ENCODE data around the gene SFSWAP.

Gene SFSWAP

GRCh38 chr12:131721548-131721947, 10.7 kb downstream of the SFSWAP start:
- Histone ChIP-seq H3K4me3 (ENCODE audit: low read depth, low read length) (no peak overlapping the region), H3K27me3 (ENCODE audit: insufficient read depth, low read depth, severe bottlenecking) (no peaks in the 10 kb centered on the region), H3K27ac (no peak overlapping the region), H3K9me3 (ENCODE audit: severe bottlenecking) (no peaks in the 10 kb centered on the region), H3K36me3 (peaks cover 81% of the 10 kb centered on the region)
- TF ChIP-seq CTCF (IDR thresholded peaks at IDR 0.05; ENCODE audit: low read depth, low read length): no peak
- no peak for DNase-seq

GRCh38 chr12:131723532-131723931, 12.6 kb downstream of the SFSWAP start:
- no peak for DNase-seq
- TF ChIP-seq CTCF (IDR thresholded peaks at IDR 0.05; ENCODE audit: low read depth, low read length): no peak
- H3K9me3 ChIP-seq (ENCODE audit: severe bottlenecking): no peaks in the 10 kb centered on the region
- H3K4me3 ChIP-seq (ENCODE audit: low read depth, low read length): no peak overlapping the region
- H3K27me3 ChIP-seq (ENCODE audit: insufficient read depth, low read depth, severe bottlenecking): no peaks in the 10 kb centered on the region
- H3K36me3 ChIP-seq: peaks cover 83% of the 10 kb centered on the region
- H3K27ac ChIP-seq: no peak overlapping the region

DNA sequence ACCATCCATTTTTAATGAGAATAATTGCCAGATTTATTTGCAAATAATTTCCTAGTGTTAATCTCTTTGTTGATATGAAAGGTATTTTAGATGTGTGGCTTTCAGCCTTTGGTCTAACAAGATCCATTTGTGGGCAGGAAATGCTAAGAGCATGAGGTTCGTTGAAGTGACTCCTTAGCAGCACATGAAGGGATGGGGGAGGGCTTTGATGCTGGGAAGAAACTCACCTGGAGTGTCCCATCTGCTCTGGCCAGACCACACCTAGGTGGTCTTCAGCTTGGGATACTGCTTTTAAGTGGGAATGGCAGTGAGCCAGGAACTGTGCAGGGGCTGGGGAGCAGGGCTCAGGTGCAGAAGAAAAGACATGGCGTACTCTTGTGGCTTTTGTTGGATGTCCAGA, 13.6 kb downstream of the SFSWAP start:
- no peak for DNase-seq
- H3K36me3 ChIP-seq: peaks cover 83% of the 10 kb centered on the region
- no peak for TF ChIP-seq CTCF (IDR thresholded peaks at IDR 0.05; ENCODE audit: low read depth, low read length)
- no peak overlapping the region for H3K4me3 ChIP-seq (ENCODE audit: low read depth, low read length)
- no peaks in the 10 kb centered on the region for H3K9me3 ChIP-seq (ENCODE audit: severe bottlenecking)
- H3K27ac ChIP-seq: no peak overlapping the region
- H3K27me3 ChIP-seq (ENCODE audit: insufficient read depth, low read depth, severe bottlenecking): no peaks in the 10 kb centered on the region

- Histone ChIP-seq H3K9me3 (ENCODE audit: severe bottlenecking) (no peaks in the 10 kb centered on the region), H3K4me3 (ENCODE audit: low read depth, low read length) (no peak overlapping the region), H3K27ac (no peak overlapping the region), H3K27me3 (ENCODE audit: insufficient read depth, low read depth, severe bottlenecking) (no peaks in the 10 kb centered on the region), H3K36me3 (peaks cover 83% of the 10 kb centered on the region)
- no peak for TF ChIP-seq CTCF (IDR thresholded peaks at IDR 0.05; ENCODE audit: low read depth, low read length)
- DNase-seq: no peak
Observed at GRCh38 chr12:131725503-131725902, 14.6 kb downstream of the SFSWAP start.

GRCh38 chr12:131728720-131729119, 17.8 kb downstream of the SFSWAP start:
- Histone ChIP-seq H3K9me3 (ENCODE audit: severe bottlenecking) (no peaks in the 10 kb centered on the region), H3K27ac (no peak overlapping the region), H3K27me3 (ENCODE audit: insufficient read depth, low read depth, severe bottlenecking) (no peaks in the 10 kb centered on the region), H3K36me3 (peaks cover 89% of the 10 kb centered on the region), H3K4me3 (ENCODE audit: low read depth, low read length) (no peak overlapping the region)
- DNase-seq: no peak
- no peak for TF ChIP-seq CTCF (IDR thresholded peaks at IDR 0.05; ENCODE audit: low read depth, low read length)

- Histone ChIP-seq H3K27me3 (ENCODE audit: insufficient read depth, low read depth, severe bottlenecking) (no peaks in the 10 kb centered on the region), H3K36me3 (peaks cover 90% of the 10 kb centered on the region), H3K27ac (no peak overlapping the region), H3K4me3 (ENCODE audit: low read depth, low read length) (no peak overlapping the region), H3K9me3 (ENCODE audit: severe bottlenecking) (no peaks in the 10 kb centered on the region)
- TF ChIP-seq CTCF (IDR thresholded peaks at IDR 0.05; ENCODE audit: low read depth, low read length): no peak
- no peak for DNase-seq
Observed at GRCh38 chr12:131729254-131729955, 18.5 kb downstream of the SFSWAP start.
